ENCODE data around the gene KRTAP10-8.

DNA sequence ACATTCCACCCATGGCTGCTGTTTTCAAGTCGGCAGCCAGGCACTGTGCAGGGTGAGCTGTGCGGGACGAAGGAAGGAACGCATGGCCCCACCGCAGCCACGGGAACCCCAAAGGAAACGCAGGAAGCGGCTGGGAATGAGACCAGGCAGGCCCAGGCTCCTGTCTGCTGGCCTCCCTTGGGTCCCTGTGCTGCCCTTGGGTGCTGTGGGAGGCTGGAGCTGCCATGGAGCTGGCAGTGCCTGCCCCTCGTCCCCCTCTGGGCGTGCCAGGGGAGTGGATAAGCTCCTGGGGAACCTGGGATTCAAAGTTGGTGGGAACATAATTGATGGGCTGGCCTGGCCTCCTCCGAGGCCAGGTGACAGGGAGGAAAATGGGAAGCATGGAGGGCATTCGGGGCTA lies 43.6 kb upstream of the KRTAP10-8 start:
- TF ChIP-seq CTCF (conservative IDR thresholded peaks at IDR 0.05) (no peak), EZH2 (IDR thresholded peaks at IDR 0.05; ENCODE audit: low read depth) (no peak)

Data from PC-9 (cell line).